ENCODE measurements around the gene R3HCC1L.
"Not testable (repeated sequence)": the region's sequence is repeated elsewhere in the genome, so short reads cannot be mapped to it uniquely, and the experiment has no call there.

R3HCC1L gene

GRCh38 chr10:98150544-98150943 lies 16.1 kb downstream of the R3HCC1L start:
- ChIA-PET POLR2A (ENCODE audit: low non-redundant PET) (no interaction called here), CTCF (interaction anchor here (0.6 kb wide), 1 partner anchor 159 kb away, joined by 3 read pairs; no protein-coding TSS in a partner anchor)
- TF ChIP-seq CTCF (conservative IDR thresholded peaks at IDR 0.05; ENCODE audit: low read depth) = no peak
- H3K27ac ChIP-seq = no peak overlapping the region
- no peak for DNase-seq (ENCODE audit: low spot score)

GRCh38 chr10:98152778-98153177 lies 18.3 kb downstream of the R3HCC1L start:
- DNase-seq (ENCODE audit: low spot score); H3K27ac ChIP-seq; POLR2A ChIA-PET (ENCODE audit: low non-redundant PET); CTCF ChIA-PET: not testable (repeated sequence)

GRCh38 chr10:98153213-98153958 lies 18.9 kb downstream of the R3HCC1L start:
- H3K27ac ChIP-seq; POLR2A ChIA-PET (ENCODE audit: low non-redundant PET); CTCF ChIA-PET; DNase-seq (ENCODE audit: low spot score): not testable (repeated sequence)

GRCh38 chr10:98154076-98154475 lies 19.6 kb downstream of the R3HCC1L start:
- ChIA-PET POLR2A (ENCODE audit: low non-redundant PET) (no interaction called here), CTCF (no interaction called here)
- no peak for DNase-seq (ENCODE audit: low spot score)
- no peak for TF ChIP-seq CTCF (conservative IDR thresholded peaks at IDR 0.05; ENCODE audit: low read depth)
- no peak overlapping the region for H3K27ac ChIP-seq

- DNase-seq (ENCODE audit: low spot score) = no peak
- no peak for TF ChIP-seq CTCF (conservative IDR thresholded peaks at IDR 0.05; ENCODE audit: low read depth)
- ChIA-PET POLR2A (ENCODE audit: low non-redundant PET) (no interaction called here), CTCF (no interaction called here)
- no peak overlapping the region for H3K27ac ChIP-seq
Measured at GRCh38 chr10:98158576-98158975, 24.1 kb downstream of the R3HCC1L start.

GRCh38 chr10:98163941-98164340 lies 29.5 kb downstream of the R3HCC1L start:
- POLR2A ChIA-PET (ENCODE audit: low non-redundant PET) = no interaction called here
- TF ChIP-seq CTCF (conservative IDR thresholded peaks at IDR 0.05; ENCODE audit: low read depth) = no peak
- H3K27ac ChIP-seq = no peak overlapping the region
- CTCF ChIA-PET = no interaction called here
- no peak for DNase-seq (ENCODE audit: low spot score)

GRCh38 chr10:98167191-98167590 lies 32.7 kb downstream of the R3HCC1L start:
- DNase-seq (ENCODE audit: low spot score) = no peak
- no peak overlapping the region for H3K27ac ChIP-seq
- ChIA-PET POLR2A (ENCODE audit: low non-redundant PET) (no interaction called here), CTCF (interaction anchor here (0.7 to 1.2 kb wide), 3 partner anchors 87 to 222 kb away, joined by 3 read pairs; no protein-coding TSS in a partner anchor)
- TF ChIP-seq CTCF (conservative IDR thresholded peaks at IDR 0.05; ENCODE audit: low read depth) = no peak
